OCI-LY7 (cell line): ENCODE results near the gene UCK2. TPM values are rescaled to one million over a fixed set of nuclear protein-coding genes. Genes with fewer than 3 reads are reported as not detected.

Experiments used
- BruUV-seq: library from RNA; stranded (reverse); fragments of 400-500 nt; replicated peaks from 2 replicates; lab custom pipeline; 2021; lab: Mats Ljungman, UMichigan
- CTCF ChIA-PET: fragments of 300-600 bp; sonication (Branson Sonifier 250); formaldehyde crosslinking; loops from one replicate; lab custom pipeline; 2022; ENCODE audit warnings: antibody characterized with exemption; ENCODE audit not compliant: unreplicated experiment; lab: Charles Lee
- POLR2A ChIA-PET: fragments of 300-600 bp; sonication (Branson Sonifier 250); formaldehyde crosslinking; loops from one replicate; lab custom pipeline; 2022; ENCODE audit warnings: antibody characterized with exemption; lab: Charles Lee
- DNase-seq: peaks from one replicate; pipeline ENCODE4 v3.0.0-alpha.2; 2015; ENCODE audit warnings: low spot score
- H2AFZ ChIP-seq: fragments of 200-600 bp; sonication (generic), shearing (Covaris generic); 2 replicates; pipeline ENCODE4 v1.6.1; 2014; ENCODE audit warnings: mild to moderate bottlenecking, antibody characterized with exemption, low read length, moderate library complexity
- H3K27ac ChIP-seq: fragments of 200-600 bp; sonication (generic); 2 replicates; pipeline ENCODE4 v1.5.1; 2014; ENCODE audit warnings: mixed run types, low read depth, mild to moderate bottlenecking, moderate library complexity, low read length, inconsistent platforms; ENCODE audit not compliant: poor library complexity, severe bottlenecking
- H3K36me3 ChIP-seq: fragments of 200-600 bp; sonication (generic); 2 replicates; pipeline ENCODE4 v1.6.1; 2014; ENCODE audit warnings: mild to moderate bottlenecking, antibody characterized with exemption, low read length, moderate library complexity, mixed read lengths; ENCODE audit not compliant: insufficient read depth
- H3K4me1 ChIP-seq: fragments of 200-600 bp; sonication (generic); 2 replicates; pipeline ENCODE4 v1.5.1; 2014; ENCODE audit warnings: mild to moderate bottlenecking, low read length; ENCODE audit not compliant: insufficient read depth, poor library complexity, severe bottlenecking
- H3K4me2 ChIP-seq: fragments of 200-600 bp; sonication (generic); 2 replicates; pipeline ENCODE4 v1.6.1; 2014; ENCODE audit warnings: mild to moderate bottlenecking, low read length
- H3K4me3 ChIP-seq: fragments of 200-600 bp; sonication (generic); 2 replicates; pipeline ENCODE4 v1.5.1; 2014; ENCODE audit warnings: mild to moderate bottlenecking, low read depth, low read length; ENCODE audit not compliant: poor library complexity, severe bottlenecking
- H3K79me2 ChIP-seq: fragments of 200-600 bp; sonication (generic); 2 replicates; pipeline ENCODE4 v1.6.1; 2016; ENCODE audit warnings: low read depth, mild to moderate bottlenecking, low read length, moderate library complexity, mixed read lengths; ENCODE audit not compliant: insufficient read depth
- H3K9me2 ChIP-seq: fragments of 200-600 bp; sonication (generic); 2 replicates; pipeline ENCODE4 v1.6.1; 2016; ENCODE audit warnings: mild to moderate bottlenecking, low read length, mixed read lengths; ENCODE audit not compliant: insufficient read depth
- H3K9me3 ChIP-seq: fragments of 200-600 bp; sonication (generic); 2 replicates; pipeline ENCODE4 v1.6.1; 2014; ENCODE audit warnings: mild to moderate bottlenecking, mixed run types, low read length, mixed read lengths
- H4K20me1 ChIP-seq: fragments of 200-600 bp; sonication (generic); 2 replicates; pipeline ENCODE4 v1.6.1; 2014; ENCODE audit warnings: mild to moderate bottlenecking, antibody characterized with exemption, low read length, moderate library complexity, mixed read lengths; ENCODE audit not compliant: insufficient read depth
- EZH2phosphoT487 ChIP-seq: fragments of 200-600 bp; sonication (generic); IDR thresholded peaks from 2 replicates; pipeline ENCODE4 v1.6.1; 2018; ENCODE audit warnings: low read depth, borderline replicate concordance, mild to moderate bottlenecking, mixed run types, antibody characterized with exemption, low read length, moderate library complexity, mixed read lengths
- intact Hi-C: fragments of 100-400 bp; cut with micrococcal nuclease; formaldehyde crosslinking; loops from one replicate; pipeline ENCODE4 v1.10.0; 2022; ENCODE audit not compliant: unreplicated experiment
- total RNA-seq, 2 experiments: library from RNA; depleted of rRNA in 1 of 2; stranded (reverse); fragments of >200 nt in 1 of 2; shearing (Covaris generic) in 1 of 2; gene quantifications; 2 replicates each; pipeline ENCODE4 v1.2.3, GENCODE V29; 2014 to 2022
- TF ChIP-seq, protein P1 (sequence below): fragments of 200-600 bp; sonication (generic); conservative IDR thresholded peaks from 2 replicates; pipeline ENCODE4 v1.5.1; 2014; ENCODE audit warnings: mild to moderate bottlenecking, antibody characterized with exemption, low read length, moderate library complexity, mixed read lengths

UCK2 gene
- total RNA-seq, 2 experiments from 2014 or later, result 66.0 to 75.8 TPM

DNA sequence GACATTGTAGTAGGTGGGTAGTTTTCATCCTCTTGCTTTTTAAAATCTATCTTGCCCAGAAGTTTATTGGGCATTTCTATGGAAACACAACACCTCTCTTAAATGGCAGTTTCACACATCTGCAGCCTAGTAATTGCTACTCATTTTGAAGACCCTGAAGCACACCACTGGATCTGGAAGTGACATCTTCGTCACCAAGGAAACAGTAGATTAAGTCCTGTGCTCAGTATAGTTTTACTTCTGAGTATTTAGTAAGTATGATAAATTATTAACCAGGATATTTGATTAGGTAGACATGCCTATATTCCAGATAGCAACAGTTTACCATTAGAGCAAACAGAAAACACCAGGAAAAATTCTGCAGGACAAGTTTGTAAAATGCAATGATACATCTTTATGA lies 48.7 kb downstream of the UCK2 start:
- H4K20me1 ChIP-seq, result peaks cover 25% of the 10 kb centered on the region
- peaks cover 72% of the 10 kb centered on the region for H3K79me2 ChIP-seq
- H3K9me3 ChIP-seq, result peaks cover 7% of the 10 kb centered on the region; the same call in 1 of the 2 replicates
- peaks cover 21% of the 10 kb centered on the region for H3K36me3 ChIP-seq
- no peak overlapping the region for H3K4me2 ChIP-seq
- TF ChIP-seq, protein P1, sequence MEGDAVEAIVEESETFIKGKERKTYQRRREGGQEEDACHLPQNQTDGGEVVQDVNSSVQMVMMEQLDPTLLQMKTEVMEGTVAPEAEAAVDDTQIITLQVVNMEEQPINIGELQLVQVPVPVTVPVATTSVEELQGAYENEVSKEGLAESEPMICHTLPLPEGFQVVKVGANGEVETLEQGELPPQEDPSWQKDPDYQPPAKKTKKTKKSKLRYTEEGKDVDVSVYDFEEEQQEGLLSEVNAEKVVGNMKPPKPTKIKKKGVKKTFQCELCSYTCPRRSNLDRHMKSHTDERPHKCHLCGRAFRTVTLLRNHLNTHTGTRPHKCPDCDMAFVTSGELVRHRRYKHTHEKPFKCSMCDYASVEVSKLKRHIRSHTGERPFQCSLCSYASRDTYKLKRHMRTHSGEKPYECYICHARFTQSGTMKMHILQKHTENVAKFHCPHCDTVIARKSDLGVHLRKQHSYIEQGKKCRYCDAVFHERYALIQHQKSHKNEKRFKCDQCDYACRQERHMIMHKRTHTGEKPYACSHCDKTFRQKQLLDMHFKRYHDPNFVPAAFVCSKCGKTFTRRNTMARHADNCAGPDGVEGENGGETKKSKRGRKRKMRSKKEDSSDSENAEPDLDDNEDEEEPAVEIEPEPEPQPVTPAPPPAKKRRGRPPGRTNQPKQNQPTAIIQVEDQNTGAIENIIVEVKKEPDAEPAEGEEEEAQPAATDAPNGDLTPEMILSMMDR, result no peak
- no peak for TF ChIP-seq EZH2phosphoT487
- H3K27ac ChIP-seq, result no peak overlapping the region
- H3K9me2 ChIP-seq, result no peaks in the 10 kb centered on the region
- BruUV-seq, result no TSS peak
- intact Hi-C loops, result no loop called here
- no peak overlapping the region for H2AFZ ChIP-seq
- no peak for DNase-seq
- CTCF ChIA-PET, result no interaction called here
- no peak overlapping the region for H3K4me3 ChIP-seq
- peaks cover 25% of the 10 kb centered on the region for H3K4me1 ChIP-seq
- POLR2A ChIA-PET, result no interaction called here

DNA sequence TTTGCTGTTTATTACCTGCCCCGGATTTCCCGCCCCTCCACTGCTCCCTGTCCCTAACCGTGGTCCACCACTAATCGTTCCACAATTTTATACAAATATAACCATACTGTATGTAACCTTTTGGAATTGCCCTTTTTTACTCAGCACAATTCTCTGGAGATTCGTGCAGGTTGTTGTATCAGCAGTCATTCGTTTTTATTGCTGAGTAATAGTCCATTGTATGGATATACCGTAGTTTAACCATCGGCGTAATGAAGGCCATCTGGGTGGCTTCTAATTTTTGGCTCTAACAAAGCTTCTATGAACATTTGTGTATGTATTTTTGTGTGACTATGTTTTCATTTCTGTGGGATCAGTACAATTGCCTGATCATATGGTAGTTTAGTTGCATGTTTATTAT lies 50.0 kb downstream of the UCK2 start:
- no peak overlapping the region for H3K27ac ChIP-seq
- TF ChIP-seq, protein P1, result no peak
- no peak for TF ChIP-seq EZH2phosphoT487
- peaks cover 24% of the 10 kb centered on the region for H3K36me3 ChIP-seq
- no peak overlapping the region for H2AFZ ChIP-seq
- ChIA-PET CTCF (no interaction called here), POLR2A (interaction anchor here (0.7 kb wide), 1 partner anchor 1420 kb away, joined by 3 read pairs; no protein-coding TSS in a partner anchor)
- no peak for DNase-seq
- H3K4me1 ChIP-seq, result peaks cover 19% of the 10 kb centered on the region
- no TSS peak for BruUV-seq
- H3K4me3 ChIP-seq, result no peak overlapping the region
- H3K79me2 ChIP-seq, result peaks cover 66% of the 10 kb centered on the region
- H3K9me2 ChIP-seq, result no peaks in the 10 kb centered on the region
- peaks cover 25% of the 10 kb centered on the region for H4K20me1 ChIP-seq
- H3K9me3 ChIP-seq, result peaks cover 7% of the 10 kb centered on the region; the same call in 1 of the 2 replicates
- intact Hi-C loops, result no loop called here
- no peak overlapping the region for H3K4me2 ChIP-seq

DNA sequence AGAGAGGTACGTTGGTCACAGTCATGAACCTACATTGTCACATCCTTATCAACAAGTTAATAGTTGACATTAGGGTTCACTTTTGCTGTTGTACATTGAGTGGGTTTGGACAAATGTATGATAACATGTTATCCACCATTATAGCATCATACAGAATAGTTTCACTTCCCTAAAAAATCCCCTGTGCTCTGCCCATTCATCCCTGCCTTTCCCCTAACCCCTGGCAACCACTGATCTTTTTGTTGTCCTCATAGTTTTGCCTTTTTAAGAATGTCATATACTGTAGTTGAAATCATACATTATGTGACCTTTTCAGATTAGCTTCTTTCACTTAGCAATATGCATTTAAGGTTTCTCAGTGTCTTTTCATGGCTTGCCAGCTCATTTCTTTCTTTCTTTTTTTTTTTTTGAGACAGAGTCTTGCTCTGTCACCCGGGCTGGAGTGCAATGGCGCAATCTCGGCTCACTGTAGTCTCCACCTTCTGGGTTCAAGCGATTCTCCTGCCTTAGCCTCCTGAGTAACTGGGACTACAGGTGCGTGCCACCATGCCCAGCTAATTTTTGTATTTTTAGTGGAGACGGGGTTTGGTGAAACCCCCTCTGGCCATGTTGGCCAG lies 50.6 kb downstream of the UCK2 start:
- TF ChIP-seq, protein P1, result no peak
- TF ChIP-seq EZH2phosphoT487, result no peak
- Histone ChIP-seq H3K27ac (no peak overlapping the region), H3K4me3 (no peak overlapping the region), H3K79me2 (peaks cover 62% of the 10 kb centered on the region), H2AFZ (no peak overlapping the region), H3K4me2 (no peak overlapping the region), H3K36me3 (peaks cover 25% of the 10 kb centered on the region), H3K4me1 (peaks cover 19% of the 10 kb centered on the region), H4K20me1 (peaks cover 25% of the 10 kb centered on the region), H3K9me3 (peaks cover 7% of the 10 kb centered on the region; the same call in 1 of the 2 replicates), H3K9me2 (no peaks in the 10 kb centered on the region)
- DNase-seq, result peak; percentile 32
- ChIA-PET CTCF (no interaction called here), POLR2A (interaction anchor here (0.7 kb wide), 1 partner anchor 1419 kb away, joined by 3 read pairs; no protein-coding TSS in a partner anchor)
- BruUV-seq, result no TSS peak
- intact Hi-C loops, result no loop called here
